Stimulated activated naive B cell treated with anti-CD40 and anti-IgM and Interleukin-4, amounts not matched to agents 10 μg/mL and 1 μg/mL and 100 μg/mL, for 72 hours (primary cell): Measurements from ENCODE around the gene PSMB2.

Experiments
- ATAC-seq, 2 donors: fragments of 150-1000 bp; cut with Tn5 transposase; replicated peaks; 2 replicates each; pipeline ENCODE4 v1.10.0; 2021; ENCODE audit warnings: moderate library complexity in 1 of 2
- DNase-seq: peaks from one replicate; pipeline ENCODE4 v3.0.0; 2021
- H3K27ac Mint-ChIP-seq: one replicate; pipeline ENCODE4 v1.8.0; 2022; ENCODE audit warnings: mild to moderate bottlenecking, mixed read lengths
- H3K27me3 Mint-ChIP-seq, 2 donors: one replicate each; pipeline ENCODE4 v1.8.0; 2022; ENCODE audit warnings: mixed read lengths in 2 of 2
- H3K36me3 Mint-ChIP-seq, 2 donors: one replicate each; pipeline ENCODE4 v1.8.0; 2022; ENCODE audit warnings: mixed read lengths in 2 of 2, mild to moderate bottlenecking in 1 of 2
- H3K4me1 Mint-ChIP-seq, 2 donors: one replicate each; pipeline ENCODE4 v1.8.0; 2022; ENCODE audit warnings: mixed read lengths in 2 of 2, mild to moderate bottlenecking in 1 of 2
- H3K4me3 Mint-ChIP-seq, 2 donors: one replicate each; pipeline ENCODE4 v1.8.0; 2022; ENCODE audit warnings: mild to moderate bottlenecking in 2 of 2, mixed read lengths in 2 of 2, moderate library complexity in 1 of 2
- H3K9me3 Mint-ChIP-seq, 2 donors: one replicate each; pipeline ENCODE4 v1.8.0; 2022; ENCODE audit warnings: mixed read lengths in 2 of 2, mild to moderate bottlenecking in 1 of 2

Gene PSMB2

GRCh38 chr1:35623832-35624231 lies 17.5 kb downstream of the PSMB2 start:
- no peaks in the 10 kb centered on the region for H3K27me3 Mint-ChIP-seq
- ATAC-seq, result no peak
- H3K27ac Mint-ChIP-seq, result no peak overlapping the region
- H3K4me1 Mint-ChIP-seq, result no peaks in the 10 kb centered on the region
- peaks cover 12 to 29% of the 10 kb centered on the region in 2 donors for H3K36me3 Mint-ChIP-seq
- H3K9me3 Mint-ChIP-seq, result no peaks in the 10 kb centered on the region
- H3K4me3 Mint-ChIP-seq, result no peak overlapping the region
- no peak for DNase-seq

GRCh38 chr1:35622510-35623178 lies 18.7 kb downstream of the PSMB2 start:
- no peak overlapping the region for H3K4me3 Mint-ChIP-seq
- ATAC-seq (no peak), DNase-seq (no peak)
- H3K27ac Mint-ChIP-seq, result no peak overlapping the region
- no peaks in the 10 kb centered on the region for H3K9me3 Mint-ChIP-seq
- peaks cover 0 to 6% of the 10 kb centered on the region in 2 donors for H3K4me1 Mint-ChIP-seq
- peaks cover 17 to 34% of the 10 kb centered on the region in 2 donors for H3K36me3 Mint-ChIP-seq
- no peaks in the 10 kb centered on the region for H3K27me3 Mint-ChIP-seq

GRCh38 chr1:35619237-35620121 lies 21.8 kb downstream of the PSMB2 start:
- Mint-ChIP-seq H3K36me3 (peaks cover 25 to 38% of the 10 kb centered on the region in 2 donors), H3K27ac (no peak overlapping the region), H3K9me3 (no peaks in the 10 kb centered on the region), H3K4me3 (no peak overlapping the region), H3K4me1 (peaks cover 4 to 13% of the 10 kb centered on the region in 2 donors), H3K27me3 (no peaks in the 10 kb centered on the region)
- DNase-seq, result no peak
- ATAC-seq, result no peak

GRCh38 chr1:35615440-35615839 lies 25.9 kb downstream of the PSMB2 start:
- ATAC-seq (no peak), DNase-seq (no peak)
- H3K4me1 Mint-ChIP-seq, result peaks cover 6 to 13% of the 10 kb centered on the region in 2 donors
- H3K36me3 Mint-ChIP-seq, result peaks cover 20 to 41% of the 10 kb centered on the region in 2 donors
- H3K9me3 Mint-ChIP-seq, result no peaks in the 10 kb centered on the region
- no peak overlapping the region for H3K4me3 Mint-ChIP-seq
- no peak overlapping the region for H3K27ac Mint-ChIP-seq
- H3K27me3 Mint-ChIP-seq, result no peaks in the 10 kb centered on the region

- ATAC-seq (no peak), DNase-seq (no peak)
- no peak overlapping the region for H3K27ac Mint-ChIP-seq
- no peaks in the 10 kb centered on the region for H3K9me3 Mint-ChIP-seq
- H3K36me3 Mint-ChIP-seq, result peaks cover 30 to 44% of the 10 kb centered on the region in 2 donors
- H3K4me1 Mint-ChIP-seq, result peaks cover 7 to 8% of the 10 kb centered on the region in 2 donors
- H3K4me3 Mint-ChIP-seq, result no peak overlapping the region
- no peaks in the 10 kb centered on the region for H3K27me3 Mint-ChIP-seq
These were observed 29.7 kb downstream of the PSMB2 start for GRCh38 chr1:35611655-35612054.

- Mint-ChIP-seq H3K27me3 (no peaks in the 10 kb centered on the region), H3K36me3 (peaks cover 39 to 62% of the 10 kb centered on the region in 2 donors), H3K27ac (no peak overlapping the region), H3K4me3 (no peak overlapping the region), H3K9me3 (no peaks in the 10 kb centered on the region), H3K4me1 (peaks cover 0 to 3% of the 10 kb centered on the region in 2 donors)
- ATAC-seq (no peak), DNase-seq (no peak)
These were observed 35.5 kb downstream of the PSMB2 start for GRCh38 chr1:35605867-35606182.

- peaks cover 42 to 64% of the 10 kb centered on the region in 2 donors for H3K36me3 Mint-ChIP-seq
These were observed 36.1 kb downstream of the PSMB2 start for GRCh38 chr1:35605071-35605866.

GRCh38 chr1:35603941-35604340 lies 37.4 kb downstream of the PSMB2 start:
- H3K27me3 Mint-ChIP-seq, result no peaks in the 10 kb centered on the region
- no peaks in the 10 kb centered on the region for H3K9me3 Mint-ChIP-seq
- ATAC-seq (no peak), DNase-seq (no peak)
- no peak overlapping the region for H3K4me3 Mint-ChIP-seq
- peaks cover 0 to under 1% of the 10 kb centered on the region in 2 donors for H3K4me1 Mint-ChIP-seq
- no peak overlapping the region for H3K27ac Mint-ChIP-seq
- peaks cover 40 to 64% of the 10 kb centered on the region in 2 donors for H3K36me3 Mint-ChIP-seq

More at GRCh38 chr1:35605071-35605866, 36.1 kb downstream of the PSMB2 start:
- Mint-ChIP-seq H3K27ac (no peak overlapping the region), H3K4me1 (peaks cover 0 to 3% of the 10 kb centered on the region in 2 donors), H3K9me3 (no peaks in the 10 kb centered on the region), H3K27me3 (no peaks in the 10 kb centered on the region), H3K4me3 (no peak overlapping the region)
- ATAC-seq, result no peak
- no peak for DNase-seq

GRCh38 chr1:35603468-35603867 lies 37.9 kb downstream of the PSMB2 start:
- no peaks in the 10 kb centered on the region for H3K9me3 Mint-ChIP-seq
- DNase-seq, result no peak
- H3K4me1 Mint-ChIP-seq, result no peaks in the 10 kb centered on the region
- no peak for ATAC-seq
- H3K27ac Mint-ChIP-seq, result peak overlapping the region; percentile 37
- H3K27me3 Mint-ChIP-seq, result no peaks in the 10 kb centered on the region
- H3K4me3 Mint-ChIP-seq, result no peak overlapping the region
- peaks cover 39 to 63% of the 10 kb centered on the region in 2 donors for H3K36me3 Mint-ChIP-seq

- Mint-ChIP-seq H3K4me3 (no peak overlapping the region), H3K27ac (no peak overlapping the region), H3K9me3 (no peaks in the 10 kb centered on the region), H3K4me1 (no peaks in the 10 kb centered on the region), H3K27me3 (no peaks in the 10 kb centered on the region), H3K36me3 (peaks cover 26 to 54% of the 10 kb centered on the region in 2 donors)
- ATAC-seq (no peak), DNase-seq (no peak)
These were observed 40.7 kb downstream of the PSMB2 start for GRCh38 chr1:35600593-35600992.

GRCh38 chr1:35599411-35599810 lies 41.9 kb downstream of the PSMB2 start:
- no peak for ATAC-seq
- no peak for DNase-seq
- Mint-ChIP-seq H3K9me3 (no peaks in the 10 kb centered on the region), H3K27ac (no peak overlapping the region), H3K4me1 (no peaks in the 10 kb centered on the region), H3K36me3 (peaks cover 23 to 54% of the 10 kb centered on the region in 2 donors), H3K27me3 (no peaks in the 10 kb centered on the region), H3K4me3 (no peak overlapping the region)

- no peak for DNase-seq
- peaks cover 23 to 51% of the 10 kb centered on the region in 2 donors for H3K36me3 Mint-ChIP-seq
- no peaks in the 10 kb centered on the region for H3K4me1 Mint-ChIP-seq
- H3K27me3 Mint-ChIP-seq, result no peaks in the 10 kb centered on the region
- H3K27ac Mint-ChIP-seq, result no peak overlapping the region
- no peaks in the 10 kb centered on the region for H3K9me3 Mint-ChIP-seq
- no peak for ATAC-seq
- H3K4me3 Mint-ChIP-seq, result no peak overlapping the region
These were observed 42.4 kb downstream of the PSMB2 start for GRCh38 chr1:35598895-35599294.

- no peaks in the 10 kb centered on the region for H3K9me3 Mint-ChIP-seq
- H3K27me3 Mint-ChIP-seq, result no peaks in the 10 kb centered on the region
- H3K4me3 Mint-ChIP-seq, result no peak overlapping the region
- ATAC-seq (no peak), DNase-seq (no peak)
- H3K36me3 Mint-ChIP-seq, result peaks cover 16 to 44% of the 10 kb centered on the region in 2 donors
- no peaks in the 10 kb centered on the region for H3K4me1 Mint-ChIP-seq
- H3K27ac Mint-ChIP-seq, result no peak overlapping the region
These were observed 43.5 kb downstream of the PSMB2 start for GRCh38 chr1:35597870-35598269.

GRCh38 chr1:35595684-35596083 lies 45.6 kb downstream of the PSMB2 start:
- H3K27ac Mint-ChIP-seq, result peak overlapping the region; percentile 11
- ATAC-seq (no peak), DNase-seq (no peak)
- no peaks in the 10 kb centered on the region for H3K4me1 Mint-ChIP-seq
- H3K36me3 Mint-ChIP-seq, result peaks cover 19 to 48% of the 10 kb centered on the region in 2 donors
- H3K9me3 Mint-ChIP-seq, result no peaks in the 10 kb centered on the region
- H3K27me3 Mint-ChIP-seq, result no peaks in the 10 kb centered on the region
- H3K4me3 Mint-ChIP-seq, result no peak overlapping the region
